Fibroblast of skin of left biceps (primary cell): ENCODE results near the gene NPAS1.

Experiments used
- DNase-seq, 2 experiments: peaks; one replicate each; pipeline ENCODE4 v3.0.0-alpha.2; 2013; ENCODE audit warnings: low read depth in 2 of 2

Gene NPAS1

GRCh38 chr19:47019431-47020041 lies at the start of gene NPAS1:
Gene NPAS1 (plus strand): TSS chr19:47019837. CDS start chr19:47021048, 1,211 bp downstream.
- DNase-seq = no peak

DNA sequence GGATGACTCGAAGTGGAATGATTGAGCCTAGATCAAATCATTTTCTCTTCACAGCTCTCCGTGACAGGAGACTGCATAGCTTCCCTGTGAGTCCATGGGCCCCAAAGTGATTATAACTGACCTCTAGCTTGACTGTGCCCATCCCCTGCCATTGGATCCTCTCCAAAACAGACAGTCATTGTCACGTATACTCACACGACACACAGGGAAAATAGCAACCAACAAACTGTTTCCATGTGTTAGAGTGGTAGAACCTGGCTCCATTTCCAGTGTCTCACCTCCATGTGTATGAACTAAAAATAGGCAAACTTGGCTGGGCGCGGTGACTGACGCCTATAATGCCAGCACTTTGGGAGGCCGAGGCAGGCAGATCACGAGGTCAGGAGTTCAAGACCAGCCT lies 48.8 kb upstream of the NPAS1 start:
- DNase-seq = peak; percentile 55 to 64

DNA sequence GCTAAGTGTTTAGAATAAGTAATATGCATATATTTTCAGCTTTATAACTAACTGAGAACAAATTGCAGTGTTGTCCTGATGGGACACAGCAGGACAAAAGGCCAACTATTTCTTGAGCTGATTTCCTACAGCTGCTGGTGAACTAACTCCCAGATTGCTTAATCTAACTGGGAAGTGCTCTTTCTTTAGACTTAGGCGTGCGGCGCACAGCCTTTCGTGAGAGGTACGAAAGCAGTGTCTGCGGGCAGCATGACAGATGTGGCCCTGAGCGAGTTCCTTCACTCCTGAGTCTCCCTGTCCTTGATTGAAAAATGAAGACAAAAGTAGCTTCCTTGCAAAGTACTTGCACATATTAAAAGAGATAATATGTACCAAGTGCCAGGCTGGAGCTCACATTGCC lies 47.3 kb upstream of the NPAS1 start:
- DNase-seq = no peak

GRCh38 chr19:46974181-46974580 lies 45.5 kb upstream of the NPAS1 start:
- no peak for DNase-seq

- no peak for DNase-seq
Measured at GRCh38 chr19:46975011-46975924, 44.4 kb upstream of the NPAS1 start.

DNA sequence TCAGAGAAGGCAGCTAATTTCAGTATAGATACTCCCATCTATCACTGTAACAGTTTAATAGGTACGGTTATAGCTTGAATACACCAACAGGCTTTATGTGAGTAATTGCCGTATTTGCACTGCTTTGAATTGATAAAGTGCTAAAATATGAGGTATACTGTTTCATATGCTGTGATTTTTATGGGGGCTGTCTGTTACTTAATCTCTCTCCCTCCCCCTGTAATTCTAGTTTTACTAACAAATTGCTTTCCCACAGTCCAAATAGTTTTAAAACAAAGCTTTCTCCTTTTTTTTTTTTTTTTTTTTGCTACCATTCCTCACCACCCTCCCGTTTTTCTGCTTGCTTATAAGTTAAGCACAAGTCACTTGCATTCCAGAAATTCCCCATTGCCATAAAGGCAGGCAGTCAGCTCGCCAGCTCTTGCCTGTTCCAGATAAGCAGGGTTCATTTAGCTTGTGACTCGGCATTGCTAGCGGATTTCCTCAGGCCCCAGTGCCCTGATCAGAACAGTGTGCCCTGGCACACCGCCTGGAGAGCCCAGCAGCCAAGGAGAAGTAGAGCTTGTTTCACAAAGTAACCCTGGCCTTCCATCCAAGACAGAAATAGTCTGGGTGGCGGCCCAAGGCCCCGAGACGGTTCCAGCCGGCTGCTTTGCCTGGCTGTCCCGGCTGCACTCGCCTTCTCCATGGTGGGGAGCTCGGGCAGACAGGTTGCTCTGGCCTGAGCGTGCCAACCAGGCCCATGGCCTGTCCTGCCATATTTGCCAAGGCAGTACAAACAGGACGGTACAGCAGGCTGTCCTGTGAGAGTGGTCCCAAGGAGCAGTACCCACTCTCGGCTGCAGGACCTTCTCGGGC lies 43.5 kb upstream of the NPAS1 start:
- DNase-seq = peak; percentile 83 to 86

DNA sequence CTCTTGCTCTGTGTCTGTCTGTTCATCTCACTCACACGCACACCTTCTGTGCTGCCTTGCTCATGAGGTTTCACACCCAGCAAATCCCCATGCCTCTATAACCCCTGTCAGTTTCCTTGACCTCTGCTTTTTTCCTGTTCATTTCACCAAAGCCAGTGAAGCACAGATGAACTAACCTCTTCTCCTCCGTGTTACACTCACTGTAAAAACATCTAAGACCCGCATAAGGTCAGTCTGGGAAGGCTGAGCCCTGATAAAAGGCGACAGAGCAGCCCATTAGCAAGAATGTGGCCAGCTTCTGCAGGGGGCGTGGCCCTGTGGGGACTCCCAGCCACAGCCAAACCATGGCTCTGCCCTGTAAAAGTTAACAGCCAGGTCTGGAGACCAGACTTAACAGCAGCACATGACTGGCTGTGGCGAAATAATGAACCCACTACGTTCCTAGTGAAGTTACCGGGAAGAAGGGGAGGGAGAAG lies 42.8 kb upstream of the NPAS1 start:
- DNase-seq = no peak

DNA sequence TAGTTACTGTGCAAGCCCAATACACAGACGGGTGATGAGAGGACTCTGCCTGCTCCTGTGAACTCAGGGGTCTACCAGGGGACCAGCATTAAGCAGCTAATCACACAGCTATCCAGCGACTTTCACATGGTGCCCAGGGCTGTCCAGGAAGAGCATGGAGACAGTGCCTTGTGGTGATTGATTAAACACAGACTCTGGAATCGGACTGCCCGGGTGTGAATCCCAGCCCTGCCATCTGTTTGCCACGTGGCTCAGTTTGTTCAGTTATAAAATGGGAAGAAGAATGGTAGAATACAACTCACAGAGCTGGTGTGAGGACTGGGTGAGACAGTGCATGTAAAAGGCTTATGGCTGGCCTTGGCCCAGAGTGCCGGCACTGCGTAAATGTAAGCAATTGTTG lies 42.1 kb upstream of the NPAS1 start:
- no peak for DNase-seq

GRCh38 chr19:46978171-46978869 lies 41.3 kb upstream of the NPAS1 start:
- no peak for DNase-seq

GRCh38 chr19:46979126-46980105 lies 40.2 kb upstream of the NPAS1 start:
- DNase-seq = no peak

DNA sequence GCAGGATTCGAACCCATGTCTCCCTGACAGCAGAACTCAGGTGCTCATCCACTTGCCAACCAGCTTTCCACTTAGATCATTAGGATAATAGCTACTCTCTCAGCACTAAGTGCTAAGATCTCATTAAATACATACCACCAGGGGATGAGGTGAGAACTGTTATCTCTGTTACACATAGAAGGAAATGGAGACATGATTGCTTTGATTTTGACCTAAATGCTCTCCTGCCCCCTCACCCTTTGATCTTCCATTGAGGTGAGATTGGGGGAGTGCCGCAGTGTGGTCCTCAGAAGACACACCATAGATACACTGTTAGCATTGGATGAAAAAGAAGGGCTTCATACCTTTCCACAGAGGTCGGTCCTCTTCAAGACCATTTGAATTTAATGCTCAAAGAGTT lies 38.9 kb upstream of the NPAS1 start:
- no peak for DNase-seq

- DNase-seq = no peak
Measured at GRCh38 chr19:46981286-46981945, 38.2 kb upstream of the NPAS1 start.

GRCh38 chr19:46983097-46983496 lies 36.5 kb upstream of the NPAS1 start:
- DNase-seq = no peak

- DNase-seq = no peak
Measured at GRCh38 chr19:46984077-46985010, 35.3 kb upstream of the NPAS1 start.

DNA sequence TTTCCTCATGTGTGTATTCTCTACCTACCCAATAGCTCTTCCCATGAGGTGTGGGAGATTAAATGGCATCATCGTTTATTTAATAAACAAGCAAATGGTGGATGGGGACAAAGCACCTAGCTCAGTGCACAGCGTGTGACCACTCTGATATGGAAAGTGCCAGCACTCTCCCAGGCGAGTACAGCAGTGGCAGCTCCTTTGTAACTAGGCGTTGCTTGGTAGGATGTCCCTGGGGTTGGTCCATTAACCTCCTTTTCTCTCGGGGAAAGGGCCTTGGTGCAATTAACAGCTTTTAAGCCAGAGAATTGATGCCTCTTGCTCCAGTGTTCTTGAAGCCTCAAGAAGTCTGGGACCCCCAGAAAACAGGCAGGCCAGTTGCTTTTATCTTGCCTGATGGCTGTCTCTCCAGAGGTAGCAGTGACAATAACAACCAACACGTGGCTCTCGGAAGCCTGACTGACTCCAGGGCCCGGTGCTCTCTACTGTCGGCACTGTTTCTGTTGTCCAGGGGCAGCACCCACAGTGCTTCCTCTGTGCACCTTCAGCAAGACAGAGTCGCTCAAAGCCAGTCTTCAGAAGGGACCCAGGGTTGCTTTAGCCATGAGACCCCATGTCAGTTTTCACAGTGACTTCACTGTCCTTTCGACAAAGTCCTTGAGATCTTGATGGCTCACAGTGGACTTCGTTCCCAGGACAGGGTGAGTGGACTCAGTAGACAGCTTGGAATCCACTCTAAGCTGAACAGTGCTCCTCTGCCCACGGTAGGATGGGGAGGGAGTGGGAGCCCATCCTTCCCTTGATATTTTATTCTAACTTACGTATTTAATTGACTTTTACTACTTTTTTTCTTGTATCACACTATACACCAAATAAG lies 33.9 kb upstream of the NPAS1 start:
- no peak for DNase-seq

- DNase-seq = no peak
Measured at GRCh38 chr19:46988614-46989230, 30.9 kb upstream of the NPAS1 start.
